Muscle of arm (tissue), 14 donors: ENCODE measurements around the gene ERC1. TPM values are rescaled to one million over a fixed set of nuclear protein-coding genes. Genes with fewer than 3 reads are reported as not detected.

Experiments
- DNase-seq: peaks from one replicate; pipeline ENCODE4 v3.0.0-alpha.2; 2013
- long read RNA-seq, 11 donors: transcript quantifications; one replicate each; lab custom pipeline, GENCODE V29; 2026
- polyA plus RNA-seq, 12 donors: library from polyadenylated mRNA; unstranded; fragments of 120-200 nt; gene quantifications; one replicate each; pipeline ENCODE4 v1.2.1, GENCODE V29; 2013; ENCODE audit not compliant: insufficient read length in 12 of 12

ERC1 gene
- 10 to 100 TPM in 11 of 12 donors, not detected in 1; 23.3 to 33.2 (median 25.5) TPM for polyA plus RNA-seq
- long read RNA-seq, donor 1, partial matches to known transcripts, result 5 of 5 reads
- long read RNA-seq, donor 1, other reads (novel, unspliced or antisense), result 0 of 5 reads
- long read RNA-seq, donor 2, full-length matches to known transcripts, result 2 of 2 reads
- long read RNA-seq, donor 2, partial matches to known transcripts, result 0 of 2 reads
- long read RNA-seq, donor 2, other reads (novel, unspliced or antisense), result 0 of 2 reads
- long read RNA-seq, donor 3, result 0 reads
- long read RNA-seq, donor 4, result 0 reads
- long read RNA-seq, donor 5, result 0 reads
- long read RNA-seq, donor 6, partial matches to known transcripts, result 6 of 7 reads
- long read RNA-seq, donor 6, other reads (novel, unspliced or antisense), result 0 of 7 reads
- long read RNA-seq, donor 7, partial matches to known transcripts, result 8 of 8 reads
- long read RNA-seq, donor 7, other reads (novel, unspliced or antisense), result 0 of 8 reads
- long read RNA-seq, donor 8, full-length matches to known transcripts, result 2 of 2 reads
- long read RNA-seq, donor 8, partial matches to known transcripts, result 0 of 2 reads
- long read RNA-seq, donor 8, other reads (novel, unspliced or antisense), result 0 of 2 reads
- long read RNA-seq, donor 9, result 0 reads
- long read RNA-seq, donor 10, full-length matches to known transcripts, result 2 of 9 reads
- long read RNA-seq, donor 10, partial matches to known transcripts, result 7 of 9 reads
- long read RNA-seq, donor 10, other reads (novel, unspliced or antisense), result 0 of 9 reads
- long read RNA-seq, donor 11, result 0 reads

DNA sequence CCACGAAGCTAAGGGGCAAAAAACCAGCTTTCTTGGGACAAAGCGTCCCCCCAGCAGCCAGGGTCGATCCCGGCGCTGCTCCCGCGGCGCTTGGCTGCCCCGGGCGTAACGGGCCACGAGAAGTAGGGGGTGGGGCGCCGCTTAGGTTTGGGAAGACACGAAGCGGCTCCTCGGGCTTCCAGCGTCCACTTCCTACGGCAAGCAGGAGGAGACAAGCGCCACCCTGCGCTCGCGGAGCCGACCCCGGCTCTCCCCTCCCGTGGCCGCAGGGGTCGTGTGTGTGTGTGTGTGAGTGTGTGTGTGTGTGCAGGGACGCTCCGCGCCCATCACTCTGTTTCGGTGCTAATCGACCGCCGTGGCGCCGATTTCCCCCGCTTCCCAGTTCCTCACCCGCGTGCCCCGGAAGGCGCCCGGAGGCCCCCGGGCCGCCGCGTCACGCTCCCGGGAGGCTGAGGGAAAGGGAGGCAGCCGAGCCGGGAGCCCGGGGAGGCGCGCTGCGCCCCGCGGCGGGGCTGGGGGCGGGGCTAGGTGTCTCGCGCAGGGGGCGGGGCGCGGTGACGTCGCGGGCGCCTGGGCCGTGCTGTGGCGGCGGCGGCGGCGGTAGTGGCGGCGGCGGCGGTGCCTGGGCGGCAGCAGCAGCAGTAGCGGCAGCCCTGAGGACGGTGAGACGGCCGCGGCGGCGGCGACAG lies at the start of gene ERC1:
Gene ERC1 (plus strand): TSS at position 563 of the 689 bp plus-strand sequence. CDS start 36,681 bp downstream, outside the sequence.
- peak; percentile 91 for DNase-seq

DNA sequence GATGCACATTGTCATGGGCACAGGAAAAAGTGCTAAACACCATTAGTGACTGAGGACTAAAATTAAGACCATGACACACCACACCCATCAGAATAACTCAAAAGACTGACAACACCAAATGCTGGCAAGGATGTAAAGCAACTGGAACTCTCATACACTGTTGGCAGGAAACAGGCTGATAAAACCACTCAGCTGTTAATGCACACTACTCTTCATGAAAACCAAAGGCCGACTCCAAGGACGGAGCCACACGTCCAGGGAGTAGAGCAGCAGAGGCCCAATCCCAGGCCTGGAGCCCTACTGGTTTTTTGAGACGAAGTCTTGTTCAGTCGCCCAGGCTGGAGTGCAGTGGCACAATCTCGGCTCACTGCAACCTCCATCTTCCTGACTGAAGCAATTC lies 48.0 kb upstream of the ERC1 start:
- peak; percentile 31 for DNase-seq

DNA sequence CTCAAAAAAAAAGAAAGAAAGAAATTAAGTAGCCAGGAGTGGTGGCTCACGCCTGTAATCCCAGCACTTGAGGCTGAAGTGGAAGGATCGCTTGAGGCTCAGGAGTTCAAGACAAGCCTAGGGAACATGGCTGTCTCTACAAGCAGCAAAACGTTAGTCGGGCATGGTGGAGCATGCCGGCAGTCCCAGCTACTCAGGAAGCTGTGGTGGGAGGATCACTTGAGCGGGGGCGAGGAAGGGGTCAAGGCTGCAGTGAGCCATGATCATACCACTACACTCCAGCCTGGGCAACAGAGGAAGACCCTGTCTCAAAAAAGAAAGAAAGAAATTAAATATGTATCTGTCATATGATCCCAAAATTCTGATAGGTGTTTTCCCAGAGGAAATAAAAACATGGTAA lies 46.8 kb upstream of the ERC1 start:
- DNase-seq, result no peak

DNA sequence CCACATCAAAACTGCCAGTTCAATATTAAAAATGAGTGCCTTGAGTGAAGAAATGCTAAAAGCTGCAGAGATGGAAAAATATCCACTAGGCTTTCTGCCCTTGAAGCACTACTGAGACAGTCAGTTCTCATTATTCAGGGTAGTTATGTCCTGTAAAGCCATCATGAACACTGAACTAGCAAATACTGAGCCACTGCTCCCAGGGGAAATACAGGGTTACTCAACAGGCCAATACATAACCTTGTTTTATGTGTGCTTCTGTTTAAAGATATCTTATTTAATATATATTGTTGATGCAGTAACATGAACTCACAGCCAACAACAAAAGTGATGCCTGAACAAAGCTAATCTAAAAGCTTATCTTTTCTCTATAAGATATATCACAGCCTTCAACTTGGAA lies 44.8 kb upstream of the ERC1 start:
- DNase-seq, result no peak

- DNase-seq, result no peak
Measured at GRCh38 chr12:946631-947030, 44.4 kb upstream of the ERC1 start.

GRCh38 chr12:948238-948637 lies 42.8 kb upstream of the ERC1 start:
- DNase-seq, result no peak

DNA sequence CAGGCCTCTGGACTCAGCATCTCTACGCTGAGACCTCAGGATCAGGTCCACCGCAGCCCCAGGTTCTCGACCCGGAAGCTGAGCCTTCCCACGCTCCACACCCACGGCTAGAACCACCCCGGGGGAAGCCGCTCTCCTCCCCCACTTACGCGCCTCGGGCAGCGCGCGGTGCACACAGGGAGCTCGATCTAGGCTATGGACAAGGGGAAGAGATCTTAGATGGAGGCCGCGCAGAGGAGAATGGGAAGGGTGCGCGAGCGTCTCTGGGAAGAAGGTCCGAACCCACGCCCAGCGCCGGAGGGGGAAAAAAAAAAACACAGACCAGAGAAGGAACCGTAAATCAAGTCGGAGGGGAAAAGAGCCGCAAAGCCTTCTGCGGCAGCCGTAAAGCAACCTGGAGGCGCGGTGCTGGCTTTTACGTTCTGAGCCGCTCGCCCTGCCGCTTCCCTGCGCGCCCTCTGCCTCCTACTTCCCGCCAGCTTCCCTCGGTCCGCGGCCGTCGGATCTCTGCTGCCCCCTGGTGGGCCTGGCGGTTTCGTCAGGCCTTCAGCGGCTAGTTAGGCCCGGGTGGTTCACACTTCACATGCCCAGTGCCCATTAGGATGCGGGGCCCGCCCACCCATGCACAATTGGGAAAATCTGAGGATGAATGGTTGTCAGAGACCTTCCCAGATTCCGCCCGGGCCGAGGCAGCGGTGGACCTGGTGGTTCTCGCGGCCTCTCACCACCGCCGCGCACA lies 41.4 kb upstream of the ERC1 start, which contains the start of gene RAD52:
Gene RAD52 (minus strand): TSS at position 242 of the 739 bp plus-strand sequence. CDS start 16,636 bp downstream, outside the sequence.
- peak; percentile 98 for DNase-seq

DNA sequence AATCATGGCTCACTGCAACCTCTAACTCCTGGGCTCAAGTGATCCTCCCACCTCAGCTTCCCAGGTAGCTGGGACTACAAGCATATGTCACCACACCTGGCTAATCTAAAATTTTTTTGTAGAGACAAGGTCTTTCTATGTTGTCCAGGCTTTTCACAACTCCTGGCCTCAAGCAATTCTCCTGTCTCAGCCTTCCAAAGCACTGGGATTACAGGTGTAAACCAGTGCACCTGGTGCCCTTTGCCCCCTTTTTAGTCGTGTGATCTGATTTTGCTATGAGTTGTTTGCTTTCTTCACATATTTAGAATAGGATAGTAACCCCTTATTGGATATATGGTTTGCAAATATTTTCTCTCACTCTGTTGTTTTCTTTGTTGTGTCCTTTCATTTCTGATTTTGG lies 39.8 kb upstream of the ERC1 start:
- DNase-seq, result no peak

GRCh38 chr12:953776-954175 lies 37.2 kb upstream of the ERC1 start:
- DNase-seq, result no peak

DNA sequence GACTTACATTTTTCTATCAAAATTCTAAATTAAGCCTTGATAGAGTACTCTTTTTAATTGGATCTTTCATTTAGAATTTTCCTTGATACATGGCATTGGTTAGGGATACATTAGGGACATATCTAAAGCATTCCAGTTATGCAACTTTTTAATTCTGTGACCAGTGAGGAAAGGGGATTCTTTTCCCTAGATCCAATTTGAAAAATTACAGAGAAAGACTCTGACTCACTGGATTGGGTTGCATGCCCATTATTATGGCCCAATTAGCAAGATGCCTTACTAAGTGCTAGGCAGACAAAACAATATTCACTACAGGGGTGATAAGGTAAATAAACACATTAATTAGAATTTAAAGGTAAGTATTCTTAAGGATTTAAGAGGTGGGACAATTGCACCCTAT lies 36.3 kb upstream of the ERC1 start:
- DNase-seq, result no peak

- no peak for DNase-seq
Measured at GRCh38 chr12:955939-956338, 35.1 kb upstream of the ERC1 start.

GRCh38 chr12:958588-959123 lies 32.4 kb upstream of the ERC1 start:
- DNase-seq, result peak; percentile 14

DNA sequence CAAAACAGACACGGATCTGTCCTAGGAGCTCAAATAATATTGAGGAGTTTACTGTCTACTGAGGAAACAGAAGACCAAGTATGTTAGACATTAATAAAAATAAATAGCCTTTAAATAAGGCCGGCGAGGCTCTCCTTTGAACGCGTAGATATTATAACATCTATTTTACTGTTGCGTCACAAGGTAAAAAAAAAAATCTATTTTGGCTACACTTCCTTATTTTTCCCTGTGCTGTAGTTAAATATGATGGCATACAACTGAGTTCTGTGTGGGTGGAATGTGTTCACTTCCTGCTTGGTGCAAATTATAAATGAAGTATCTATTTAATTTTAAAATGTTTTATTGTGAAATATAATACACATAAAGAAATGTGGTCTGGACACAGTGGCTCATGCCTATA lies 24.3 kb upstream of the ERC1 start:
- DNase-seq, result no peak

DNA sequence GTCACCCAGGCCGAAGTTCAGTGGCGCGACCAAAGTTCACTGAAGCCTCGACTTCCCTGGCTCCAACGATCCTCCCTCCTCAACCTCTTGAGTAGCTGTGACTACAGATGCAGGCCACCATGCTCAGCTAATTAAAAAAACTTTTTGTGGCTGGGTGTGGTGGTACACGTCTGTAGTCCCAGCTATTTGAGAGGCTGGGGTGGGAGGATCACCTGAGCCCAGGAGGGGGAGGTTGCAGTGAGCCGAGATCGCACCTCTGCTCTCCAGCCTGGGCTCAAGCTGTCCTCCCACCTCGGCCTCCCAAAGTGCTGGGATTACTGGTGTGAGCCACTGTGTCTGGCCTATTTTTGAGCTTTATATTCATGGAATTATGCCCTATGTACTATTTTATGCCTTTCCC lies 23.4 kb upstream of the ERC1 start:
- no peak for DNase-seq

- no peak for DNase-seq
Measured at GRCh38 chr12:968545-968944, 22.5 kb upstream of the ERC1 start.

GRCh38 chr12:969821-970220 lies 21.2 kb upstream of the ERC1 start:
- no peak for DNase-seq

GRCh38 chr12:971991-972390 lies 19.0 kb upstream of the ERC1 start:
- DNase-seq, result no peak

- DNase-seq, result no peak
Measured at GRCh38 chr12:974271-974862, 16.7 kb upstream of the ERC1 start.

DNA sequence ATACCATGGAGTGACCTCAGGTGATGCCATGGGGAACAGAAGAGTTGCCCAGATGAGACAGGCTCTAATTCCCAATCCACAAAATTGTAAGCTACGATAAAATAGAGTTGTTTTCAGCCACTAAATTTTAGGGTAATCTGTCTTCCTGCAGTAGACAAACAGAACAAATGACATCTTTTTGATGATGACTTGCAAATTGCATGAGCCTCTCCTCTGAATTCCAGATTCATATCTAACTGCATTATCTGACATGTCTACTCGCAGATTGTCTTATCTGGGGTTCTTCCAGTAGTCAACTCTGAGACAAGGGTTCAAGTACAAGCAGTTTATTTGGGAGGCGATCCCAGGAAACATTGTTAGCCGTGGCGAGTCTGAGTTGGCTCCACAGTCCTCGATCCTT lies 14.4 kb upstream of the ERC1 start:
- DNase-seq, result no peak

DNA sequence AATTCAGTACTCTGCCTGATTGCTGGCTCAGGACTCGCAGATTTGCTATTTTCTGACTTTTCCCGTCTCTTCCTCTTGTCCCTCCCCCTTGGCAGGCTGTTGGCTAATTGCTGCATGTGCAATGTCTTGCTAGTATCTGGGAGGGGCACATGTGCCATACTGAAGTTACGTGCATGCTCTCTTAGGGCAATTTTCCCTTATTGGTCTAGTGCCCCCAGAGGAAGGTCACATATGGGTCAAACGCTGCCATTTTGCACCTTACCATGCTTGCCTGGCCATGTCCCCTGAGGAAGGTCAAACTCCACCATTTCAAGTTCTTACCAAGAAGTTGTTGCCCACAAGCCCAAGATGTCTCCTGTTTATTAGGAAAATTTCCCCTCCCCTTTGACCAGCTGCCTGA lies 13.9 kb upstream of the ERC1 start:
- DNase-seq, result no peak

- no peak for DNase-seq
Measured at GRCh38 chr12:979349-979748, 11.7 kb upstream of the ERC1 start.
